Mesothelial cell of epicardium (in vitro differentiated cells): ENCODE data around the gene AUNIP. TPM values are rescaled to one million over a fixed set of nuclear protein-coding genes. Genes with fewer than 3 reads are reported as not detected.
A peak's percentile ranks its signal among the peaks of the same experiment; 100 is the strongest.

Source experiments
- DNase-seq, 2 experiments: peaks; one replicate each; pipeline ENCODE4 v3.0.0; 2021; ENCODE audit warnings: low spot score in 2 of 2; ENCODE audit not compliant: unreplicated experiment in 2 of 2
- H3K27ac Mint-ChIP-seq: 2 replicates; pipeline ENCODE4 v1.8.0; 2021; ENCODE audit warnings: mixed read lengths
- H3K27me3 Mint-ChIP-seq: 2 replicates; pipeline ENCODE4 v1.8.0; 2021; ENCODE audit warnings: low read depth, mixed read lengths
- H3K36me3 Mint-ChIP-seq: 2 replicates; pipeline ENCODE4 v1.8.0; 2021; ENCODE audit warnings: mixed read lengths
- H3K4me1 Mint-ChIP-seq: 2 replicates; pipeline ENCODE4 v1.8.0; 2021; ENCODE audit warnings: mixed read lengths
- H3K4me3 Mint-ChIP-seq: 2 replicates; pipeline ENCODE4 v1.8.0; 2021; ENCODE audit warnings: mild to moderate bottlenecking, moderate library complexity, mixed read lengths
- H3K9me3 Mint-ChIP-seq: 2 replicates; pipeline ENCODE4 v1.8.0; 2021; ENCODE audit warnings: mixed read lengths
- CTCF ChIP-seq: fragments of 200-600 bp; sonication (generic); IDR thresholded peaks from one replicate; pipeline ENCODE4 v1.5.0; 2021; ENCODE audit warnings: antibody characterized with exemption; ENCODE audit not compliant: unreplicated experiment
- total RNA-seq: library from RNA; stranded (reverse); gene quantifications from 3 replicates; pipeline ENCODE4 v1.2.1, GENCODE V29; 2021

AUNIP gene
- total RNA-seq, 1 donor from 2014 or later, result 2.7 TPM

- peaks cover 34% of the 10 kb centered on the region for H3K36me3 Mint-ChIP-seq
- H3K4me3 Mint-ChIP-seq, result no peak overlapping the region
- no peak for TF ChIP-seq CTCF
- no peaks in the 10 kb centered on the region for H3K4me1 Mint-ChIP-seq
- no peak for DNase-seq
- H3K27me3 Mint-ChIP-seq, result no peaks in the 10 kb centered on the region
- H3K9me3 Mint-ChIP-seq, result no peaks in the 10 kb centered on the region
- no peak overlapping the region for H3K27ac Mint-ChIP-seq
These were observed 27.6 kb downstream of the AUNIP start for GRCh38 chr1:25831569-25832196.

- Mint-ChIP-seq H3K4me3 (no peak overlapping the region), H3K9me3 (no peaks in the 10 kb centered on the region), H3K4me1 (no peaks in the 10 kb centered on the region), H3K27ac (no peak overlapping the region), H3K36me3 (peaks cover 36% of the 10 kb centered on the region), H3K27me3 (no peaks in the 10 kb centered on the region)
- TF ChIP-seq CTCF, result no peak
- no peak for DNase-seq
These were observed 30.2 kb downstream of the AUNIP start for GRCh38 chr1:25829046-25829445.

GRCh38 chr1:25828491-25828890 lies 30.8 kb downstream of the AUNIP start:
- Mint-ChIP-seq H3K9me3 (no peaks in the 10 kb centered on the region), H3K4me1 (no peaks in the 10 kb centered on the region), H3K36me3 (peaks cover 34% of the 10 kb centered on the region), H3K4me3 (no peak overlapping the region), H3K27me3 (no peaks in the 10 kb centered on the region), H3K27ac (no peak overlapping the region)
- no peak for TF ChIP-seq CTCF
- no peak for DNase-seq

- Mint-ChIP-seq H3K4me3 (no peak overlapping the region), H3K9me3 (no peaks in the 10 kb centered on the region), H3K27me3 (no peaks in the 10 kb centered on the region), H3K27ac (no peak overlapping the region), H3K36me3 (peaks cover 31% of the 10 kb centered on the region), H3K4me1 (peaks cover 6% of the 10 kb centered on the region)
- no peak for TF ChIP-seq CTCF
- DNase-seq, result no peak
These were observed 32.7 kb downstream of the AUNIP start for GRCh38 chr1:25826571-25826970.

GRCh38 chr1:25825605-25826004 lies 33.7 kb downstream of the AUNIP start:
- Mint-ChIP-seq H3K27ac (no peak overlapping the region), H3K27me3 (no peaks in the 10 kb centered on the region), H3K36me3 (peaks cover 25% of the 10 kb centered on the region), H3K4me3 (no peak overlapping the region), H3K9me3 (no peaks in the 10 kb centered on the region), H3K4me1 (peaks cover 15% of the 10 kb centered on the region)
- no peak for DNase-seq
- TF ChIP-seq CTCF, result no peak

GRCh38 chr1:25821630-25822091 lies 37.6 kb downstream of the AUNIP start:
- H3K9me3 Mint-ChIP-seq, result no peaks in the 10 kb centered on the region
- TF ChIP-seq CTCF, result no peak
- H3K36me3 Mint-ChIP-seq, result peaks cover 3% of the 10 kb centered on the region
- peak overlapping the region; percentile 82 for H3K4me3 Mint-ChIP-seq
- DNase-seq, result no peak
- H3K4me1 Mint-ChIP-seq, result peaks cover 34% of the 10 kb centered on the region
- peak overlapping the region; percentile 19 for H3K27ac Mint-ChIP-seq
- no peaks in the 10 kb centered on the region for H3K27me3 Mint-ChIP-seq
